GM18870 (cell line): ENCODE data around the gene ACTR1B.
"Not testable (repeated sequence)": the region's sequence is repeated elsewhere in the genome, so short reads cannot be mapped to it uniquely, and the experiment has no call there.

Experiments
- ATAC-seq: cut with Tn5 transposase; IDR thresholded peaks from one replicate; pipeline ENCODE4 v1.9.1; 2021; ENCODE audit warnings: moderate library complexity; ENCODE audit not compliant: unreplicated experiment

The ACTR1B gene

GRCh38 chr2:97691166-97691565, 27.3 kb upstream of the ACTR1B start:
- ATAC-seq = no peak

GRCh38 chr2:97688062-97688827, 24.4 kb upstream of the ACTR1B start:
- peak; percentile 47 for ATAC-seq

- ATAC-seq = not testable (repeated sequence)
Measured at GRCh38 chr2:97687235-97687634, 23.4 kb upstream of the ACTR1B start.

GRCh38 chr2:97678298-97678697, 14.5 kb upstream of the ACTR1B start:
- no peak for ATAC-seq

- ATAC-seq = no peak
Measured at GRCh38 chr2:97677480-97677879, 13.6 kb upstream of the ACTR1B start.

- no peak for ATAC-seq
Measured at GRCh38 chr2:97676620-97677019, 12.8 kb upstream of the ACTR1B start.

- no peak for ATAC-seq
Measured at GRCh38 chr2:97675430-97676113, 11.7 kb upstream of the ACTR1B start.

- no peak for ATAC-seq
Measured at GRCh38 chr2:97673915-97674283, 10.1 kb upstream of the ACTR1B start.

GRCh38 chr2:97673182-97673914, 9.5 kb upstream of the ACTR1B start:
- no peak for ATAC-seq

GRCh38 chr2:97672606-97673140, 8.8 kb upstream of the ACTR1B start:
- ATAC-seq = not testable (repeated sequence)

- no peak for ATAC-seq
Measured at GRCh38 chr2:97671526-97671925, 7.7 kb upstream of the ACTR1B start.

- no peak for ATAC-seq
Measured at GRCh38 chr2:97670471-97670870, 6.6 kb upstream of the ACTR1B start.

- ATAC-seq = no peak
Measured at GRCh38 chr2:97669448-97669847, 5.6 kb upstream of the ACTR1B start, which contains the start of gene C2orf92. Gene C2orf92, plus strand, starts transcription at chr2:97669713. Its CDS starts 76 bp downstream, at chr2:97669789.

- ATAC-seq = no peak
Measured at GRCh38 chr2:97664636-97664970, 759 bp upstream of the ACTR1B start.

- ATAC-seq = no peak
Measured at GRCh38 chr2:97663626-97663961, 250 bp downstream of the ACTR1B start.

GRCh38 chr2:97662895-97663625, 784 bp downstream of the ACTR1B start:
- ATAC-seq = peak; percentile 32

GRCh38 chr2:97662386-97662894, 1.4 kb downstream of the ACTR1B start:
- no peak for ATAC-seq

- ATAC-seq = no peak
Measured at GRCh38 chr2:97661927-97662326, 1.9 kb downstream of the ACTR1B start.

- ATAC-seq = no peak
Measured at GRCh38 chr2:97660775-97661389, 3.0 kb downstream of the ACTR1B start.

- ATAC-seq = no peak
Measured at GRCh38 chr2:97660044-97660774, 3.6 kb downstream of the ACTR1B start.
